K562 (cell line): ENCODE results near the gene ACTN4. TPM values are rescaled to one million over a fixed set of nuclear protein-coding genes. Genes with fewer than 3 reads are reported as not detected.

Experiments used
- ATF6 ChIP-seq: sonication (generic); formaldehyde crosslinking; IDR thresholded peaks from 2 replicates; pipeline ENCODE4 v1.4.0; 2020; ENCODE audit warnings: mild to moderate bottlenecking, missing genetic modification reagents
- CBFB ChIP-seq: sonication (generic); formaldehyde crosslinking; IDR thresholded peaks from 2 replicates; pipeline ENCODE4 v1.4.0; 2020; ENCODE audit warnings: mild to moderate bottlenecking, missing genetic modification reagents
- CGGBP1 ChIP-seq: fragments of 250-450 bp; sonication (Bioruptor Pico); IDR thresholded peaks from 2 replicates; pipeline ENCODE4 v1.9.0; 2021; ENCODE audit warnings: mild to moderate bottlenecking
- COPS2 ChIP-seq: fragments of 450-650 bp; conservative IDR thresholded peaks from 2 replicates; pipeline ENCODE4 v1.6.1; 2016; ENCODE audit warnings: mild to moderate bottlenecking, moderate library complexity
- E4F1 ChIP-seq: fragments of 250-450 bp; sonication (Bioruptor Pico); IDR thresholded peaks from 2 replicates; pipeline ENCODE4 v1.5.0; 2021; ENCODE audit warnings: mild to moderate bottlenecking, borderline replicate concordance
- IFI16 ChIP-seq: fragments of 250-450 bp; sonication (Bioruptor Pico); IDR thresholded peaks from 2 replicates; pipeline ENCODE4 v2.1.2; 2022; ENCODE audit warnings: mild to moderate bottlenecking, inconsistent platforms
- KLF16 ChIP-seq: IDR thresholded peaks from 2 replicates; pipeline ENCODE4 v1.6.1; 2016; ENCODE audit warnings: antibody characterized with exemption
- NBN ChIP-seq: fragments of 450-650 bp; IDR thresholded peaks from 2 replicates; pipeline ENCODE4 v1.6.1; 2016; ENCODE audit warnings: low read depth, mild to moderate bottlenecking
- NRF1 ChIP-seq, 2 experiments: fragments of 450-650 bp; IDR thresholded peaks in 1 of 2; conservative IDR thresholded peaks in 1 of 2; 2 replicates each; pipeline ENCODE4 v1.6.1; 2014; ENCODE audit warnings: mild to moderate bottlenecking in 2 of 2
- PCBP1 ChIP-seq: fragments of 200-400 bp; formaldehyde crosslinking; IDR thresholded peaks from 2 replicates; pipeline ENCODE4 v1.6.1; 2018; ENCODE audit warnings: mild to moderate bottlenecking, low read depth, low read length; ENCODE audit not compliant: poor library complexity, severe bottlenecking
- PREB ChIP-seq: sonication (generic); formaldehyde crosslinking; IDR thresholded peaks from 2 replicates; pipeline ENCODE4 v1.8.1; 2023; ENCODE audit warnings: mild to moderate bottlenecking, missing genetic modification reagents
- RFX5 ChIP-seq: IDR thresholded peaks from 2 replicates; pipeline ENCODE4 v1.6.1; 2011; ENCODE audit warnings: low read depth, mild to moderate bottlenecking, improper control_type of control experiment, low read length
- SMARCB1 ChIP-seq: IDR thresholded peaks from 2 replicates; pipeline ENCODE4 v1.6.1; 2011; ENCODE audit warnings: improper control_type of control experiment, low read depth; ENCODE audit not compliant: insufficient read length
- SRSF9 ChIP-seq: fragments of 200-400 bp; formaldehyde crosslinking; IDR thresholded peaks from 2 replicates; pipeline ENCODE4 v1.6.1; 2017; ENCODE audit warnings: low read depth, low read length, borderline replicate concordance
- TBL1XR1 ChIP-seq, 2 experiments: IDR thresholded peaks; 2 replicates each; pipeline ENCODE4 v1.6.1; 2012; ENCODE audit warnings: improper control_type of control experiment in 2 of 2, low read length in 2 of 2, mild to moderate bottlenecking in 1 of 2
- TCF3 ChIP-seq: sonication (generic); formaldehyde crosslinking; IDR thresholded peaks from 2 replicates; pipeline ENCODE4 v1.4.0; 2020; ENCODE audit warnings: mild to moderate bottlenecking, missing genetic modification reagents
- ZKSCAN3 ChIP-seq: fragments of 250-450 bp; sonication (Bioruptor Pico); IDR thresholded peaks from 2 replicates; pipeline ENCODE4 v1.4.0; 2020
- ZNF134 ChIP-seq: fragments of 250-450 bp; sonication (Bioruptor Pico); conservative IDR thresholded peaks from 2 replicates; pipeline ENCODE4 v1.4.0; 2020
- ZNF347 ChIP-seq: fragments of 450-650 bp; formaldehyde crosslinking; IDR thresholded peaks from 2 replicates; pipeline ENCODE4 v1.4.0; 2020; ENCODE audit warnings: low read depth, mild to moderate bottlenecking, moderate library complexity
- ZNF584 ChIP-seq: fragments of 200-800 bp; sonication (Bioruptor generic); IDR thresholded peaks from 2 replicates; pipeline ENCODE4 v1.6.1; 2016; ENCODE audit warnings: low read depth, mild to moderate bottlenecking, missing genetic modification characterization, missing compliant biosample characterization
- polyA plus RNA-seq, 8 experiments: library from polyadenylated mRNA; depleted of rRNA in 4 of 8; stranded (reverse) in 5 of 8; unstranded in 3 of 8; fragments of >200 nt; fragmentation: Nextera tagmentation in 2 of 8; fragmentation: Illumina TruSeq in 1 of 8; extraction: Ambion mirVana in 2 of 8; extraction: Trizol in 1 of 8; gene quantifications; 2 replicates each; pipeline versions ENCODE4 v1.2.1 to v1.2.3, GENCODE V29; 2011 to 2014; ENCODE audit warnings: inconsistent platforms in 1 of 8, missing spikeins in 1 of 8
- total RNA-seq, 7 experiments: library from RNA; depleted of rRNA in 6 of 7; stranded (reverse); fragments of >200 nt in 6 of 7; fragmentation: Illumina TruSeq in 2 of 7; extraction: Trizol in 2 of 7; gene quantifications; 2 replicates each; pipeline versions ENCODE4 v1.2.1 to v1.2.3, GENCODE V29; 2011 to 2021; ENCODE audit warnings: low replicate concordance in 1 of 7

The ACTN4 gene
- total and polyA plus RNA-seq, 9 of the 15 experiments (the other 6 are each of a cell fraction or from before 2014, with no cell fraction given), result 3.1 to 385 (median 125) TPM

GRCh38 chr19:38618590-38619360 is 28.7 kb upstream of the ACTN4 start, which contains the start of gene EIF3K (continued):
- 0 out of 2 replicates have a peak, but pooled peaks have one; percentile 50 for TF ChIP-seq ATF6
- no peak for TF ChIP-seq KLF16
- no peak for TF ChIP-seq ZKSCAN3 (CRISPR knock-in tag)
- no peak for TF ChIP-seq PREB (CRISPR knock-in tag)
- no peak for TF ChIP-seq ZNF134 (CRISPR knock-in tag)
- TF ChIP-seq NBN, result no peak
- no peak for TF ChIP-seq PCBP1
- TF ChIP-seq E4F1 (CRISPR knock-in tag), result peak; percentile 96
- TF ChIP-seq TBL1XR1 (IDR thresholded peaks at IDR 0.05; ENCODE audit: low read length in 2 of 2), result no peak
- no peak for TF ChIP-seq SMARCB1
- TF ChIP-seq ZNF347, result no peak
- no peak for TF ChIP-seq ZNF584
- TF ChIP-seq CBFB, result peak; percentile 84
- no peak for TF ChIP-seq SRSF9
- no peak for TF ChIP-seq TCF3 (CRISPR knock-in tag)
- TF ChIP-seq COPS2, result no peak
- peak; percentile 100 for TF ChIP-seq NRF1 (conservative IDR thresholded peaks at IDR 0.05 in 1 of 2, IDR thresholded peaks at IDR 0.05 in 1 of 2)
- no peak for TF ChIP-seq IFI16
- TF ChIP-seq RFX5, result no peak
- 0 out of 2 replicates have a peak, but pooled peaks have one; percentile 33 for TF ChIP-seq CGGBP1 (CRISPR knock-in tag)
